Retinal pigment epithelial cell (primary cell): ENCODE results near the gene SOX11.

Experiments used
- DNase-seq: peaks from one replicate; pipeline ENCODE4 v3.0.0-alpha.2; 2010; ENCODE audit warnings: low read depth
- H3K4me3 ChIP-seq: 2 replicates; pipeline ENCODE4 v1.5.1; 2011; ENCODE audit warnings: mild to moderate bottlenecking, low read length, control low read depth, moderate library complexity
- TF ChIP-seq, protein P1 (sequence below): conservative IDR thresholded peaks from 2 replicates; pipeline ENCODE4 v1.5.1; 2011; ENCODE audit warnings: low read depth, low read length, control low read depth, inconsistent platforms

SOX11 gene

DNA sequence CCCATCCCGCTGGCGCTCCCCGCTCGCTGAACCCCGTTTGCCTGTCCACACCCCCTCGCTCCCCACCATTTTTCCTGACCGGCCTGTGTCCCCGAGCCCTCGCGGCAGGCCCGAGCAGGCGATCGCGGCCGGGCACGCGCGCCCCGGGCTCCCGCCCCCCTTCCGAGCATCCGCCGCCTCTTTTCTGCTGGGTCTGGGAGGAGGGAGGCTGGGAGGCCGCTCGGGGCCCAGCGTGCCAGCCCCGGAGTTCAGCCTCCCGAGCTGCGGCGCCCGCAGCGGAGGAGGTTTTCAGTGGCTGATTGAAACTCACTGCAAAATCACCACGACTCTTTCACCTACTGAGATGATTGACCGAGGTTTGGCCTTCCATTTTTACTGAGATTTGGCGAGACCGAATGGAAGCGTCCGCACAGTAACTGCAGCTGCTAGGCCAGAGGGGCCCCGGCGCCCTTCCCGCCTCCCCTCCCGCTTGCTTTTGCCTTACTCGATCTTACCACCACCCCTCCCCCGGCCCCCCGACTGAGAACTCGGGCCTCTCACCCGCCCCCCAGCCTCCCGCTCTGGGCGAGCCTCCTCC lies 4.8 kb downstream of the SOX11 start:
- no peak for DNase-seq
- TF ChIP-seq, protein P1, sequence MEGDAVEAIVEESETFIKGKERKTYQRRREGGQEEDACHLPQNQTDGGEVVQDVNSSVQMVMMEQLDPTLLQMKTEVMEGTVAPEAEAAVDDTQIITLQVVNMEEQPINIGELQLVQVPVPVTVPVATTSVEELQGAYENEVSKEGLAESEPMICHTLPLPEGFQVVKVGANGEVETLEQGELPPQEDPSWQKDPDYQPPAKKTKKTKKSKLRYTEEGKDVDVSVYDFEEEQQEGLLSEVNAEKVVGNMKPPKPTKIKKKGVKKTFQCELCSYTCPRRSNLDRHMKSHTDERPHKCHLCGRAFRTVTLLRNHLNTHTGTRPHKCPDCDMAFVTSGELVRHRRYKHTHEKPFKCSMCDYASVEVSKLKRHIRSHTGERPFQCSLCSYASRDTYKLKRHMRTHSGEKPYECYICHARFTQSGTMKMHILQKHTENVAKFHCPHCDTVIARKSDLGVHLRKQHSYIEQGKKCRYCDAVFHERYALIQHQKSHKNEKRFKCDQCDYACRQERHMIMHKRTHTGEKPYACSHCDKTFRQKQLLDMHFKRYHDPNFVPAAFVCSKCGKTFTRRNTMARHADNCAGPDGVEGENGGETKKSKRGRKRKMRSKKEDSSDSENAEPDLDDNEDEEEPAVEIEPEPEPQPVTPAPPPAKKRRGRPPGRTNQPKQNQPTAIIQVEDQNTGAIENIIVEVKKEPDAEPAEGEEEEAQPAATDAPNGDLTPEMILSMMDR, result no peak
- peak overlapping the region; percentile 86 for H3K4me3 ChIP-seq

DNA sequence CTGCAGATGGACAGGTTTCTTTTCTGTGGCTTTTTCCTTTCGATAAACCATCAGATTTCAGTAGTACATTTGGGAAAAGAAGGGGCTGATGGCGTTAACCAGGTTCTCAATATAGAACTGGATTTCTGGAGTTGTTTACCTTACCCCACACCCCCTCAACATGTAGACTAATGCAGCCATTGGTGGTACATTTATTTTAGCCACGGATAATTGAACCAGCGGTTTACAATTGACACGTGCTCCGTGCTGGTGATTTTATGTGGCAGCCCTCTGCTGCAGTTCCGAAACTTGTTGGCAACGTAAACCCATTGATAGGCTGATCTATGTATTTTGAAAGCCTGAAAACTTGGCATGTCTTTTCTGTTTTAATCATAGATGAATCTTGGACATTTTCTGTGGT lies 5.4 kb downstream of the SOX11 start:
- TF ChIP-seq, protein P1, result no peak
- H3K4me3 ChIP-seq, result peak overlapping the region; percentile 86
- no peak for DNase-seq

DNA sequence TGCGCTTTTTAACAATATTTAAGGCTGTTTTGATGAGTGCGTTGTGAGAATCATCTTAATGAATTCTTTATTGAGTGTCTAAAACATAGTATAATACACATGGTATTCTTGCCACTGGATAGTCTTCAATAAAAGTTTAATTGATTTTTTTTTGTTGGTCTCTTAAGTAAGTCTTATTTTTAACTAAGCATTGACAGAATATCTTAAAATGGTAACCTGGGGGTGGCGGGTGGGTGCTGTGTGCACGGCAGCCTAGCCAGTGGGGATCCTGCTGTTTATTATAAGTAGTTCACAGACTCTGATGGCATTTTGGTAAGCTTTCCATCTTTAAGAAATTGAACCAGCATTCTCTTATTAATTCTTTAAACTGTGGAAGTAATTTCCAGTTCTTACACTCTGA lies 6.0 kb downstream of the SOX11 start:
- DNase-seq, result no peak
- no peak overlapping the region for H3K4me3 ChIP-seq
- TF ChIP-seq, protein P1, result no peak

DNA sequence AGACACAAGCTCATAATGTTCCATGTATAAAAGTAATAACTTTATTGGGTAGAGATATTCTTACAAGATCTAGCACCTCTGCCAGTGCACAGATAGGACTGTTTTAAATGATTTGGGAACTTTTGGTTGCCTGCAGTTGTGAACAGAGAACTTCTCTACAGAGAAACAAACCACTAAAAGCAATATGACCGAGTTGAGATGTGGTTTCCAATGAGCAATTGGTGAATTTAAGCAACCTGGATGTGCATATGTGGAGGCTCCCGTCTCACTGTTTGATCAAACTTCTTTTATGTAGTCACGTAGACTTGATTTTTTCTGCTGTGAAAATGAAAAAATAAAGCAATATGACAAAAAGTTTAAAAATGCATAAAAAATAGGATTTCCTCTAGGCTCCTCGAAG lies 7.8 kb downstream of the SOX11 start:
- TF ChIP-seq, protein P1, result no peak
- no peak overlapping the region for H3K4me3 ChIP-seq
- DNase-seq, result no peak

DNA sequence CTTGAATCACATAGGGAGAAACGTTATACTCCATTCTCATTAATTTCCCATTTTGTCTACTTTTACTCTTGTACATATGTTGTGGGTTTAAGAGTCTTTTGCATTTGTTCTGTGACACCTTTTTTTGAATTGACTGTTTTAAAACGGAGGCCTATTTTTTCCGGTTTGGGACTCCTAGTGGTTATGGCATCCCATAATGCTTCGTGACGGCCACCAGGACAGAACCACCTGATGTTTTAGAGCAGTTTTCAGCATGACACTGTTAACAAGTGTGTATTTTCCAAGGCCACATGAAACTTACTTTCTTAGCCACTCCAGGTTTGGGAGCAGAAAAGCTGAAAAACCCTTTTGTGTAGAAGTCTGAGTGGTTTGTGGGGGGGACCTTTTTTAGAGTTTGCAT lies 8.4 kb downstream of the SOX11 start:
- H3K4me3 ChIP-seq, result no peak overlapping the region
- no peak for DNase-seq
- TF ChIP-seq, protein P1, result peak; percentile 6

DNA sequence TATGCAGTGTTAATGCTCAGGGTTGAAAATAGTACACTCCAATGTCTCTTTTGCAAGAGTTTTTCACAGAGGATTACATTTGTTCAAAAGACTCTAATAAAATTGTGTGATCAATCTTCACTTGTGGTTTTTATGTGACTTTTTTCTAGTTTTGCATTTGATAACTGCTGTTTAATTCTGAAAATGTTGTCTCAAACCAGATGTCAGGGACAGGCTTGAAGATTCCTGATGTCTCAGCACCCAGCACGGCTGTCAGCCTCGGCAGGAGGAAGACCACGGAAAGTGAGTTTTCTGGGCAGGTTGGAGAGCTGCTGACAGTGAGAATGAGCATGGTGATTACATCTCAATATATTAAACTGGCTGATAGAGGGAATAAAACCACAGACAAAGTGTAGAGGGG lies 9.1 kb downstream of the SOX11 start:
- DNase-seq, result no peak
- no peak overlapping the region for H3K4me3 ChIP-seq
- TF ChIP-seq, protein P1, result no peak

DNA sequence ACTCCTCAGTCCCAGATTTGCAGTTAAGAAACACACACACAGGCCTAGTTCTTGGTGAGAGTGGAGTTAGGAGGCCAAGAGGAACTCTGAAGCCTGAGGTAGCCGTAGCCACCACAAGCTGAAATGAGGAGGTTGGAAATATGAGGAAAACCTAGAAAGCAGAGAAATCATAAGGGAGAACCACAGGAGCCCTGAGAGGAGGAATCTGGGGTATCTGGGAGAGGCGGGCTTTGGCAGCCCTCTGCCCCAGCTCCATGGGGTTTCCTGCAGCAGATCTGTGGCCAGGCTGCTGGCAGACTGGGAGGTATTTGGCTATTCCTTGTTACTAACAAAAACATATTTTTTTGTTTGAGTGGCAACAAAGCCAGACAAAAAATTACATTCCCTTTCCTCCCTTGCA lies 11.0 kb downstream of the SOX11 start:
- DNase-seq, result no peak
- TF ChIP-seq, protein P1, result no peak
- no peak overlapping the region for H3K4me3 ChIP-seq
